Tibial nerve (tissue), 3 donors: Measurements from ENCODE around the gene MAGED1.

ENCODE experiments used
- CTCF ChIP-seq, 5 experiments: fragments of 200-600 bp in 3 of 5; fragments of 450-650 bp in 2 of 5; sonication (generic) in 3 of 5; IDR thresholded peaks; one replicate each; pipeline ENCODE4 v1.5.1; 2016 to 2019; ENCODE audit warnings: antibody characterized with exemption in 5 of 5, mild to moderate bottlenecking in 3 of 5, moderate library complexity in 2 of 5
- POLR2A ChIP-seq, 2 donors: fragments of 450-650 bp; IDR thresholded peaks; one replicate each; pipeline ENCODE4 v1.6.1; 2017; ENCODE audit warnings: antibody characterized with exemption in 2 of 2, mild to moderate bottlenecking in 2 of 2, moderate library complexity in 2 of 2

- TF ChIP-seq CTCF (IDR thresholded peaks at IDR 0.05) (no peak), POLR2A (IDR thresholded peaks at IDR 0.05) (no peak)
Observed at GRCh38 chrX:51855698-51856097, 37.7 kb upstream of the MAGED1 start.
